ENCODE results near the gene PTPRN2.

PTPRN2 gene

GRCh38 chr7:157722137-157723060, 865.2 kb downstream of the PTPRN2 start:
- DNase-seq, result no peak

- DNase-seq, result no peak
Observed at GRCh38 chr7:157721468-157722136, 866.0 kb downstream of the PTPRN2 start.

GRCh38 chr7:157719705-157720655, 867.6 kb downstream of the PTPRN2 start:
- DNase-seq, result no peak

DNA sequence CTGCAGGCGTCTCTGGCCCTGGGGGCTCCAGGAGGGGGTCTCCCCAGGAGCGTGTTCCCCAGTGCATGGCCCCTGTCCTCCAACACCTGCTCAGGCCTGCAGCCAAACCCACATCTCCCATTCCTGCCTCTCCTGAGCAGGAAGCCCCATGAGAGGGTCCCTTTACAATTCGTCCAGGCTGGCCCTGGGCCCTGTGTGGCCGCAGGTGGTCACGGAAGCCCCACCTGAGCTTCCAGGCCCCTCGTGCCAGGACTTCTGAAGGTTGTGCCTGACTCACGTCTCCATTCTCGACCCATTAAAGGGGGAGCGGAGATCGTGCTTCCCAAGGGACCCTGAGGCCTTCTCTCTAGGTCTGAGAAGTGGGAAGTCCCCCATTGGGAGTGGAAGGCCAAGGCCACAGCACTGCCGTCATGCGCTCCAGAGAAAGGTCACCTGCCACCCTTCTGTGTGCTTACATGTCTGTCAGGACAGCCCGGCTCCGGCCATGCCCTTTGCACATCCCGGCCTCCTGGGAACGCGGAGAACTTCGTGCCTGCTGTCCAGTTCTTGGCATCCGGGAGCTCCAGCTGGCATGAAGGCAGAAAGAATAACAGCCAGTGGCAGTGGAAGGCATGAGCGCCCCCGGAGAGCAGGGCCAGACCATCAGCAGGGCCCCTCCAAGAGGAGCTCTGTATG, 868.5 kb downstream of the PTPRN2 start:
- DNase-seq, result no peak

DNA sequence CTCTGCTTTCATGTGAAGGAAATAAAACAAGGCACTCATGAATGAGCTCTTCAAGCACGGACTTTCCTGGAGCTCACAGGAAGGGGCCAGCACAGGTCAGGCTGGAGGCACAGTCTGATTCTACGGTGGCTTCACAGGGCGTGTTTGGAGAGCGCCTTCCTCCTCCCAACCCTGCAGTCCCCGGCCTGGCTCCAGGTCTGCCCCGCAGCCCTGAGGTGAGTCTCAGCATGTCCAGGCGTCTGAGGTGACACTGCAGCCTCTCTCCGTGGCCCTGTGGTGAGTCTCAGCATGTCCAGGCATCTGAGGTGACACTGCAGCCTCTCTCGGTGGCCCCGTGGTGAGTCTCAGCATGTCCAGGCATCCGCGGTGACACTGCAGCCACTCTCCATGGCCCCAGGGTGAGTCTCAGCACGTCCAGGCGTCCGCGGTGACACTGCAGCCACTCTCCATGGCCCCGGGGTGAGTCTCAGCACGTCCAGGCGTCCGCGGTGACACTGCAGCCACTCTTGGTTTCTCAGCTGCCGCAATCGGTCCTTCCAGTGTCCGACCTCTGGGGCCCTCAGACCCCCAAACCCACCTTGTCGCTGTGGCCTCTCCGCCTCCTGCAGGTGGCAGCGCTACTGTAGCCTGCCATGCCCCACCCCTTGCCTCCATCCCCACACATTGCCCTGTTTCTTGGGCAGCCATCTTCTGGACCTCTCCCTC, 869.2 kb downstream of the PTPRN2 start:
- DNase-seq, result no peak

GRCh38 chr7:157717211-157718174, 870.1 kb downstream of the PTPRN2 start:
- no peak for DNase-seq

- no peak for DNase-seq
Observed at GRCh38 chr7:157715938-157716280, 871.7 kb downstream of the PTPRN2 start.

- no peak for DNase-seq
Observed at GRCh38 chr7:157715071-157715937, 872.3 kb downstream of the PTPRN2 start.

DNA sequence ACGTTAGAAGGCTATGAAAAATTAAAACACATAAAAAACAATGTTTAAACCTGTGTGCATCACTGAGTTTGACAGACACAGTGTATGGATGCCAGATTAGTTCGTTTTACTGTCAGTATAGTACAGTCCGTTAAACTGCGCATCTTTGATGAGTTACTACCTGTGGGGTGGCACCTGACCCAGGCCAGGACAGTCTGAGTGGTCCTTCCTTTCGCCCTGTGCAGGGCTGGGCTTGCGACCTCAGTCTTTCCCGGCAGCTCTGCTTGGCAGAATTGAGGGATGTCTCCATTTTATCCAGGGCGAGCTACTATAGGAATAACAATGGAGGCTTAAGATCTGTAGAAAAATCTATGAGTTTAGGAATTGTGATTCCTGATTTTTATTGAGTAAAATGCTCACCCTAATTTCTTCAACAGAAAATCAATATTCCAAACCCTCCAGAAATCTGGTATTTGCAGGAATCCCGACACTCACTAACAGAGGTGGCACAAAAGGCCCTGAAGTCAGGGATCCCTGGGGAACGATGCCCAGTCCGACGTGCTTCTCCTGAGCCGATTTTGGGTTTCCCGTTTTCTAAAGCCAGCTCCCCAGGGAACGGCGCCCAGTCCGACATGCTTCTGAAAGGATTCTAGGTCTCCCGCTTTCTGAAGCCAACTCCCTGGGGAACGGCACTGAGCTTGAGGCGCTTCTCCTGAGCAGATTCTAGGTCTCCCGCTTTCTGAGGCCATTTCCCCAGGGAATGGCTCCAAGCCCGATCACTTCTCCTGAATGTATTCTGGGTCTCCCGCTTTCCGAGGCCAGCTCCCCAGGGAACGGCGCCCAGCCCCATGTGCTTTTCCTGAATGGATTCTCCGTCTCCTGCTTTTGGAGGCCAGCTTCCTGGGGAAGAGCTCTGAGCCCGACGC, 873.2 kb downstream of the PTPRN2 start:
- no peak for DNase-seq

DNA sequence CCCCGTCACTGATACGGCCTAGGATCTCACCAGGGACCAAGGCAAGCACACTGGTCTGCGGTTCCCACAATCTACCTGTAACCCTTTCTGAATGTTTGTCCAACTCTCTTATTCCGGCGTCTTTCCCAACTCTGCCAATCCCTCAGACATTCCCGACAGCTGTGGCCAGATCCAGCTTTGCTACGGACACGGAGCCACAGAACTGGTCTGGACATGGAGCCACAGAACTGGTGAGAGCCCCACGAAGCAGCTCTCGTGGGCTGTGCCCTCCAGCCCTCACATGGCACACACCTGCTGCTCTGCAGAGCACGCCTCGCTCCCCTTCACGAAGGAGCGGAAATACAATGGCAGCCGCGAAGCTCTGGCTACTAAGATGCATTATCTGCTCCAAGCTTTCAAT, 874.0 kb downstream of the PTPRN2 start:
- no peak for DNase-seq

DNA sequence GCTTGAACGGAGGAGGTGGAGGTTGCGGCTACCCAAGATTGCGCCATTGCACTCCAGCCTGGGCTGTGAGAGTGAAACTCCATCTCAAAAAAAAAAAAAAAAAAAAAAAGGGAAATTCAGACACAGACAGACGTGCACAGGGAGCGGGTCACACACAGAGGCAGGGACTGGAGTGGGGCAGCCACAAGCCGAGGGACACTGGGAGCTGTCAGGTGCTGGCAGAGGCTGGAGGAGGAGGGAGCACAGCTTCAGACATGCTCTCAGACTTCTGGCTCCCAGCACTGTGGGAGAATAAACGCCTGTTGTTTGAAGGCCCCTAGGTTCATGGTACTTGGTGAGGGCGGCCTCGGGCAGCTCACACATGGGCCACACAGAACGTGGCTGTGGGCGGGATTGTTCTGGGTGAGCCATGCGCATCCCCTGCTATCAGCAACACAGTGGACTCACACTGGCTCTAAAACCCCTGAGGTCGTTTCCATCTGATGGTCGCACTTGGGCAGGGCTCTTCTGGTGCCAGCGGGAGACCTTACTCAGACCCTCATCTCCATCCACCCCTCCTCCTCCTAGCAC, 874.9 kb downstream of the PTPRN2 start:
- DNase-seq, result no peak

GRCh38 chr7:157711353-157711888, 876.2 kb downstream of the PTPRN2 start:
- no peak for DNase-seq

DNA sequence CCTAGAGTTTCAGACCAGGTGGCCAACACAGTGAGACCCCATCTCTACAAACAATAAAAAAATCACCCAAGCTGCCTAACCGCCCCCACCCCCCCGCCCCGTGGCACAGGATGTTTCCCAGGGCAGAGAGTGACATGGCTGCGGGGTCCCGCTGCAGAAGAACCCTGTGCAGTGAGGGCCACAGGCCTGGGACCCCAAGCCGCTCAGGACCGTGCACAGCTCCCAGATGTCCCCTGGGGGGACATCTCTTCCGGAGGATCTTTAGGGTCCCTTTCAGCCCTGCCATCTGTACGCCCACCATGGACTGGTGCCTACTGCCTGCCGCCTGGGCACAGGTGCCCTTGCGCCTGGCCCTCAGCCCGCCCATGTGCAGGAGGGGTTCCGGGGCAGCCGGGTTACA, 877.2 kb downstream of the PTPRN2 start:
- DNase-seq, result no peak

GRCh38 chr7:157709531-157710251, 877.9 kb downstream of the PTPRN2 start:
- DNase-seq, result no peak

DNA sequence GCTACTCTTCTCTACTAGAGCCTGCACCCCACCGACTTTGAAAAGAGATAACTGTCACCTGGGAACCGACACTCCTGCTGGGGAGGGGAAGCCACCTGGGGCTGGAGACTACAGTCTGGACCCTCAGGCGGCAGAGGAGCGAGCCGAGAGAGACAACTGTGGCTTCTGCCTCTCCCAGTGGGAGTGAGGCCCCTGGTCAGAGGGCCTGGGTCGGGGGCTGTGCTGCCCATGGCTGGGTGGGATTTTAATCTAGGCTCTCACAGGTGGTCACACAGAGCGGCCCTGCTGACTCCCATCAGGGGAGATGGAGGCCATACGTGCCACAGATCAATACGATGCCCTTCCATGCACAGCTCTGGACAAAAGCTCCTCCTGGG, 878.7 kb downstream of the PTPRN2 start:
- no peak for DNase-seq

GRCh38 chr7:157707983-157708918, 879.4 kb downstream of the PTPRN2 start:
- no peak for DNase-seq

Data from SIG-M5 (cell line).